ENCODE results near the gene C2CD4D.
"Not testable (repeated sequence)": the region's sequence is repeated elsewhere in the genome, so short reads cannot be mapped to it uniquely, and the experiment has no call there.

The C2CD4D gene

GRCh38 chr1:151839457-151840403, at the start of gene C2CD4D:
TSS of gene C2CD4D (minus strand) at chr1:151839820. CDS start at chr1:151838989, 831 bp downstream.
- peak in 55 of 56 donors; percentile 12 to 90 (median 72) for DNase-seq

- DNase-seq: no peak
Observed at GRCh38 chr1:151888972-151889570, 49.5 kb upstream of the C2CD4D start.

GRCh38 chr1:151887028-151887427, 47.4 kb upstream of the C2CD4D start:
- no peak for DNase-seq

GRCh38 chr1:151885479-151885878, 45.9 kb upstream of the C2CD4D start:
- no peak for DNase-seq

- DNase-seq: not testable (repeated sequence)
Observed at GRCh38 chr1:151884879-151885278, 45.3 kb upstream of the C2CD4D start.

- not testable (repeated sequence) for DNase-seq
Observed at GRCh38 chr1:151884445-151884844, 44.8 kb upstream of the C2CD4D start.

GRCh38 chr1:151883898-151884297, 44.3 kb upstream of the C2CD4D start:
- DNase-seq: not testable (repeated sequence)

GRCh38 chr1:151882918-151883317, 43.3 kb upstream of the C2CD4D start:
- DNase-seq: not testable (repeated sequence)

GRCh38 chr1:151882466-151882865, 42.8 kb upstream of the C2CD4D start:
- no peak for DNase-seq

- DNase-seq: peak in 2 of 56 donors; percentile 9 to 10
Observed at GRCh38 chr1:151881479-151881878, 41.9 kb upstream of the C2CD4D start.

GRCh38 chr1:151875419-151876097, 35.9 kb upstream of the C2CD4D start:
- DNase-seq: no peak

- DNase-seq: not testable (repeated sequence)
Observed at GRCh38 chr1:151872776-151873175, 33.2 kb upstream of the C2CD4D start.

- no peak for DNase-seq
Observed at GRCh38 chr1:151871284-151872030, 31.8 kb upstream of the C2CD4D start.

- DNase-seq: no peak
Observed at GRCh38 chr1:151868486-151868885, 28.9 kb upstream of the C2CD4D start.

GRCh38 chr1:151867765-151868411, 28.3 kb upstream of the C2CD4D start:
- no peak for DNase-seq

- DNase-seq: no peak
Observed at GRCh38 chr1:151867321-151867720, 27.7 kb upstream of the C2CD4D start.

- no peak for DNase-seq
Observed at GRCh38 chr1:151864411-151864810, 24.8 kb upstream of the C2CD4D start.

GRCh38 chr1:151862604-151863003, 23.0 kb upstream of the C2CD4D start:
- no peak for DNase-seq

- DNase-seq: no peak
Observed at GRCh38 chr1:151860504-151861187, 21.0 kb upstream of the C2CD4D start.

GRCh38 chr1:151859891-151860293, 20.3 kb upstream of the C2CD4D start:
- no peak for DNase-seq
